A673 (cell line): ENCODE measurements around the gene TECR. TPM values are rescaled to one million over a fixed set of nuclear protein-coding genes. Genes with fewer than 3 reads are reported as not detected.

Experiments
- BruUV-seq: library from RNA; stranded (reverse); fragments of 400-500 nt; replicated peaks from 2 replicates; lab custom pipeline; 2021; lab: Mats Ljungman, UMichigan
- CTCF ChIA-PET: fragments of 300-600 bp; sonication (Branson Sonifier 250); formaldehyde crosslinking; loops from one replicate; lab custom pipeline; 2022; ENCODE audit warnings: antibody characterized with exemption; lab: Charles Lee
- POLR2A ChIA-PET: fragments of 300-600 bp; sonication (Branson Sonifier 250); formaldehyde crosslinking; loops from one replicate; lab custom pipeline; 2022; ENCODE audit warnings: antibody characterized with exemption; ENCODE audit not compliant: low non-redundant PET; lab: Charles Lee
- DNase-seq: peaks from one replicate; pipeline ENCODE4 v3.0.0-alpha.2; 2015; ENCODE audit warnings: low spot score
- H3K27ac ChIP-seq: fragments of 200-600 bp; sonication (generic); 2 replicates; pipeline ENCODE4 v1.5.1; 2016; ENCODE audit warnings: mixed run types, low read depth, mild to moderate bottlenecking, mixed read lengths, antibody characterized with exemption, low read length; ENCODE audit not compliant: poor library complexity, severe bottlenecking
- H3K27me3 ChIP-seq: fragments of 200-600 bp; sonication (generic); replicated peaks from 2 replicates; pipeline ENCODE4 v1.6.1; 2017; ENCODE audit warnings: mixed run types, low read depth, mild to moderate bottlenecking, mixed read lengths, antibody characterized with exemption, low read length; ENCODE audit not compliant: insufficient read depth, poor library complexity
- H3K36me3 ChIP-seq: fragments of 200-600 bp; sonication (generic); 2 replicates; pipeline ENCODE4 v1.6.1; 2016; ENCODE audit warnings: mixed run types, mild to moderate bottlenecking, mixed read lengths, antibody characterized with exemption, low read length; ENCODE audit not compliant: insufficient read depth, poor library complexity, severe bottlenecking
- H3K4me1 ChIP-seq: fragments of 200-600 bp; sonication (generic); 2 replicates; pipeline ENCODE4 v1.6.1; 2017; ENCODE audit warnings: mixed run types, mild to moderate bottlenecking, mixed read lengths, antibody characterized with exemption, low read length; ENCODE audit not compliant: insufficient read depth, poor library complexity, severe bottlenecking
- H3K4me3 ChIP-seq: fragments of 200-600 bp; sonication (generic); 2 replicates; pipeline ENCODE4 v1.5.1; 2016; ENCODE audit warnings: low read depth, mixed run types, mild to moderate bottlenecking, mixed read lengths, low read length; ENCODE audit not compliant: poor library complexity, severe bottlenecking
- H3K9me3 ChIP-seq: fragments of 200-600 bp; sonication (generic); 2 replicates; pipeline ENCODE4 v1.6.1; 2016; ENCODE audit warnings: mixed run types, low read depth, mild to moderate bottlenecking, mixed read lengths, antibody characterized with exemption, low read length; ENCODE audit not compliant: poor library complexity, severe bottlenecking
- CTCF ChIP-seq: fragments of 300-800, 200-600 bp; sonication (generic); conservative IDR thresholded peaks from 2 replicates; pipeline ENCODE4 v1.5.1; 2017; ENCODE audit warnings: low read depth, mild to moderate bottlenecking, antibody characterized with exemption, low read length, moderate library complexity, mixed read lengths
- EZH2 ChIP-seq: fragments of 200-600 bp; sonication (generic); IDR thresholded peaks from 2 replicates; pipeline ENCODE4 v1.6.1; 2017; ENCODE audit warnings: borderline replicate concordance, low read depth, mild to moderate bottlenecking, mixed read lengths, antibody characterized with exemption, low read length; ENCODE audit not compliant: poor library complexity, severe bottlenecking
- intact Hi-C: fragments of 100-400 bp; cut with micrococcal nuclease; formaldehyde crosslinking; loops from one replicate; pipeline ENCODE4 v1.10.0; 2022; ENCODE audit not compliant: unreplicated experiment
- total RNA-seq: library from RNA; stranded (reverse); gene quantifications from 2 replicates; pipeline ENCODE4 v1.2.3, GENCODE V29; 2021

TECR gene
- total RNA-seq, 1 experiment from 2014 or later = 189 TPM

- H3K4me3 ChIP-seq = no peak overlapping the region
- peaks cover 18% of the 10 kb centered on the region for H3K36me3 ChIP-seq
- no peak overlapping the region for H3K27ac ChIP-seq
- ChIA-PET CTCF (interaction anchor here (0.5 kb wide), 1 partner anchor 210 kb away, joined by 4 read pairs; no protein-coding TSS in a partner anchor), POLR2A (no interaction called here)
- intact Hi-C loops = no loop called here
- H3K9me3 ChIP-seq = no peaks in the 10 kb centered on the region
- no peaks in the 10 kb centered on the region for H3K27me3 ChIP-seq
- TSS peak; percentile 93 for BruUV-seq
- DNase-seq = no peak
- no peak for TF ChIP-seq CTCF
- H3K4me1 ChIP-seq = peaks cover 8% of the 10 kb centered on the region
Measured at GRCh38 chr19:14565765-14566711, 36.6 kb downstream of the TECR start.

- intact Hi-C loops = no loop called here
- Histone ChIP-seq H3K27me3 (no peaks in the 10 kb centered on the region), H3K27ac (no peak overlapping the region), H3K36me3 (peaks cover 18% of the 10 kb centered on the region), H3K9me3 (no peaks in the 10 kb centered on the region), H3K4me1 (peaks cover 9% of the 10 kb centered on the region), H3K4me3 (no peak overlapping the region)
- ChIA-PET POLR2A (no interaction called here), CTCF (interaction anchor here (0.5 kb wide), 1 partner anchor 210 kb away, joined by 4 read pairs; no protein-coding TSS in a partner anchor)
- TF ChIP-seq EZH2 = no peak
- DNase-seq = peak; percentile 39
- BruUV-seq = no TSS peak
Measured at GRCh38 chr19:14566712-14567077, 37.3 kb downstream of the TECR start.

GRCh38 chr19:14567079-14567478 lies 37.7 kb downstream of the TECR start:
- no peaks in the 10 kb centered on the region for H3K9me3 ChIP-seq
- no peak for DNase-seq
- no peak overlapping the region for H3K4me3 ChIP-seq
- H3K36me3 ChIP-seq = peaks cover 18% of the 10 kb centered on the region
- BruUV-seq = no TSS peak
- POLR2A ChIA-PET = no interaction called here
- H3K27me3 ChIP-seq = no peaks in the 10 kb centered on the region
- intact Hi-C loops = no loop called here
- CTCF ChIA-PET = no interaction called here
- no peak overlapping the region for H3K27ac ChIP-seq
- peaks cover 9% of the 10 kb centered on the region for H3K4me1 ChIP-seq
- TF ChIP-seq CTCF (no peak), EZH2 (no peak)
